ENCODE data around the gene EPS8L2.

DNA sequence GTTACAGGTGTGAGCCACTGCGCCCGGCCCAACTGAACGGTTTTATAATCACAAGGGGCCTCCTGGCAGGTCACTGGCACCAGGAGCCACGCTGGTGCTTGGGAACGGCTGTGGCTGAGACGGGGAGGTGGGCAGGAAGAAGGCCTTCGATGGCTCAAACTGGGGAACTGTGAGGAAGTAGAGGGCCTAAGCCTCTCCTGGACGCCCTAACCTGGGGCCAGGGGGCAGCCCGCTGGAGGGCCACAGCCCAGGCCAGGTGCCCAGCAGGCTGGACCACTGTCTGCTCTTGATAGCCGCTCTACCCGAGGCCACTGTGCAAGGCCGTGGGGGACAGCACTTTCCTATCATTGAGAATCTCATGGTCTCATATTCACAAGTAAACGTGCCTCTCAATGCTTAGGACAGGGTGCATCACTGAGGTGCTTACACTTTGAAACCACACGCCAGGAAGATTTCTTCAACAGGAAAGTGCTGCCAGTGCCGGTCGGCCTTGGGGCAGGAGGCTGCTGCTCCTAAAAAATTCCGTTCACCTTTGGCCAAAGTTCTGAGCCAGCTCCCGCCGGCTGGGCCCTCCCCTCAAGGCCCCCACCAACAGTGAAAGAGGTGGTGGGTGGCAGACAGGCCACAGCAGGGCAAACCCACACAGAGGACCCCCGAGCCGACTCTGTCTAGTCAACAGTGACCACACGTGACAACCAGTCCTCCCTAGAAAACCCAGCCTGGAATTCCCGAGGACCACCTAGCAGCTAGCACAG, 64.0 kb downstream of the EPS8L2 start:
- no peak for TF ChIP-seq EZH2 (IDR thresholded peaks at IDR 0.05)
- no peak for TF ChIP-seq POLR2AphosphoS5 (IDR thresholded peaks at IDR 0.05; ENCODE audit: borderline replicate concordance, low read depth, low read length)
- no peak for TF ChIP-seq FOXP2 (optimal IDR thresholded peaks at IDR 0.05; ENCODE audit: control extremely low read depth, extremely low read length, insufficient read depth)
